Uterus (tissue), 2 donors: ENCODE measurements around the gene MAN2A1.

Experiments used
- CTCF ChIP-seq, 4 experiments: fragments of 200-600 bp in 2 of 4; fragments of 450-650 bp in 2 of 4; sonication (generic) in 2 of 4; IDR thresholded peaks; one replicate each; pipeline ENCODE4 v1.5.1; 2016 to 2019; ENCODE audit warnings: antibody characterized with exemption in 4 of 4, mild to moderate bottlenecking in 2 of 4, moderate library complexity in 1 of 4
- POLR2A ChIP-seq, 2 donors: fragments of 450-650 bp; IDR thresholded peaks; one replicate each; pipeline ENCODE4 v1.6.1; 2016; ENCODE audit warnings: antibody characterized with exemption in 2 of 2, mild to moderate bottlenecking in 1 of 2, moderate library complexity in 1 of 2

- TF ChIP-seq CTCF (IDR thresholded peaks at IDR 0.05) (no peak), POLR2A (IDR thresholded peaks at IDR 0.05) (no peak)
Measured at GRCh38 chr5:109816732-109817131, 127.0 kb downstream of the MAN2A1 start.
